B cell (primary cell): ENCODE measurements around the gene SNX32.

Experiments
- CTCF ChIP-seq: fragments of 200-600 bp; IDR thresholded peaks from one replicate; pipeline ENCODE4 v1.8.0; 2022; ENCODE audit warnings: antibody characterized with exemption, mild to moderate bottlenecking
- EZH2 ChIP-seq: IDR thresholded peaks from 2 replicates; pipeline ENCODE4 v1.6.1; 2012; ENCODE audit warnings: borderline replicate concordance, low read depth, mild to moderate bottlenecking, moderate library complexity, low read length; ENCODE audit not compliant: insufficient read depth, poor library complexity, severe bottlenecking

- no peak for TF ChIP-seq CTCF
- TF ChIP-seq EZH2, result no peak
Measured at GRCh38 chr11:65859812-65860277, 26.1 kb downstream of the SNX32 start.
